ENCODE results near the gene THSD4.

- TF ChIP-seq CTCF (IDR thresholded peaks at IDR 0.05; ENCODE audit: insufficient read depth, low read length) = no peak
- no peak for TF ChIP-seq REST (IDR thresholded peaks at IDR 0.05; ENCODE audit: insufficient replicate concordance, low read depth)
- TF ChIP-seq POLR2AphosphoS5 (IDR thresholded peaks at IDR 0.05; ENCODE audit: low read depth) = no peak
- TF ChIP-seq SPI1 (IDR thresholded peaks at IDR 0.05; ENCODE audit: borderline replicate concordance, low read depth) = no peak
- no peak for TF ChIP-seq GABPA (IDR thresholded peaks at IDR 0.05; ENCODE audit: low read depth)
These were observed 455.5 kb downstream of the THSD4 start for GRCh38 chr15:71570736-71571135.

Data from HL-60 (cell line).